GM12891 (cell line): Measurements from ENCODE around the gene TTC39A.

Experiments used
- POLR2A ChIP-seq: IDR thresholded peaks from 2 replicates; pipeline ENCODE4 v1.6.1; 2011; ENCODE audit warnings: low read depth, low read length, control low read depth
- POLR2AphosphoS5 ChIP-seq: IDR thresholded peaks from 2 replicates; pipeline ENCODE4 v1.6.1; 2011; ENCODE audit warnings: low read depth, low read length, control low read depth
- POU2F2 ChIP-seq: IDR thresholded peaks from 2 replicates; pipeline ENCODE4 v1.6.1; 2011; ENCODE audit warnings: low read depth, mild to moderate bottlenecking, control low read depth, low read length, moderate library complexity
- SPI1 ChIP-seq: IDR thresholded peaks from 2 replicates; pipeline ENCODE4 v1.6.1; 2011; ENCODE audit warnings: low read depth, low read length, control low read depth
- TAF1 ChIP-seq: IDR thresholded peaks from 2 replicates; pipeline ENCODE4 v1.6.1; 2011; ENCODE audit warnings: low read depth, low read length, control low read depth

GRCh38 chr1:51276286-51276685, 54.1 kb downstream of the TTC39A start:
- TF ChIP-seq POLR2A = no peak
- TF ChIP-seq SPI1 = no peak
- no peak for TF ChIP-seq POLR2AphosphoS5
- no peak for TF ChIP-seq POU2F2
- TF ChIP-seq TAF1 = no peak
